COLO668 (cell line): ENCODE results near the gene STIP1.

Experiments
- DNase-seq: peaks from one replicate; lab custom pipeline; 2025; ENCODE audit not compliant: unreplicated experiment; lab: John Stamatoyannopoulos, UW

The STIP1 gene

DNA sequence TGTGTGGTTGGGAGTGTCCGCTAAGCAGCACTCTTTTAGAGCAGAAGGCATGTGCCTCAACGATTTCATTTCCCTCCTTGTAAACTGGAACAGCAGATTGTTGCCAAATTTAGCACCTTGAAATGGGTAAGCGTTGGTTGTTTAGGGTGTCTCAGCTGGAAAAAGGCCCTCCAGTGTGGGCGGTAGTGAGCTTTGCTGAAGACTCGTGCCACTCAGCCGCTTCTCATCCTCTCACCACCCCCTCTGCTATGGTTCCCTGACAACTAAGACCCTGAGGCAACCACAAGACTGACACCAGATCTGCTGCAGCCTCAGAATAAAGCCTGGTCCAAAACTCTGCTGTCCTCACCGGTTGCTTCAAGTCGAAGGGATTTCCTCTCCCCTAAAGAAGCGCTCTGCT is 10.7 kb downstream of the STIP1 start:
- DNase-seq = no peak

DNA sequence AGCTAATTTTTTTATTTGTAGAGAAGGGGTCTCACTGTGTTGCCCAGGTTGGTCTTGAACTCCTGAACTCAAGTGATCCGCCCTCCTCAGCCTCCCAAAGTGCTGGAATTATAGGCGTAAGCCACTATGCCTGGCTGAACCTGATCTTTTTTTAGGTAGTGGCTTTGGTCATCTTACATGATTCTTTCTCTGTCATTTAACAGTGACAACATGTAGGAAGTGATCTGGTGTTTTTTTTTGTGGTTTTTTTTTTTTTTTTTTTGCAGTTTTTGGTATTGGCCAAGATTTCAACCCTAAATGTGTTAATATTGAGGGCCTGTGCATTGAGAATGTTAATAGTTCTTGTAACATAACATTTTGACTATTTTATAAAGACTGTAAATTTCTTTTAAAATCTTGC is 12.5 kb downstream of the STIP1 start:
- DNase-seq = no peak

DNA sequence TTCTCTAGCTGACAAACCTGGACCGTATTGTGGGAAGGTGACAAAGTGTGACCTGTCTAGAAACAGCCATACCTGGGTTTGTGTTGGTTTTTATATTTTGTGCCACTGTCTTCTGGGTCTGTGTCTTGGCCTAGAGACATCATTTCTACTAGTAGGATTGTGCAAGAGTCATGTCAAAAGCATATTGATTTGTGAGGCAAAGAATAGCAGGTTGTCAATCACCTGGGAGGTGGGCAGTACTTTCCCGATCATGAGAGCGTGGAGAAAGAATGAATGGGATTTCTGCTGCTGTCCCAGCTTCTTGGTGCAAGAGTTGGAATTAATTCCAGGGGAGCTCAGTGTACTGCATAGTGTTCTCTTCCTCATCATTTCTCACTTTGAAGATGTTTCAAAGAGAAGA is 15.6 kb downstream of the STIP1 start:
- no peak for DNase-seq

DNA sequence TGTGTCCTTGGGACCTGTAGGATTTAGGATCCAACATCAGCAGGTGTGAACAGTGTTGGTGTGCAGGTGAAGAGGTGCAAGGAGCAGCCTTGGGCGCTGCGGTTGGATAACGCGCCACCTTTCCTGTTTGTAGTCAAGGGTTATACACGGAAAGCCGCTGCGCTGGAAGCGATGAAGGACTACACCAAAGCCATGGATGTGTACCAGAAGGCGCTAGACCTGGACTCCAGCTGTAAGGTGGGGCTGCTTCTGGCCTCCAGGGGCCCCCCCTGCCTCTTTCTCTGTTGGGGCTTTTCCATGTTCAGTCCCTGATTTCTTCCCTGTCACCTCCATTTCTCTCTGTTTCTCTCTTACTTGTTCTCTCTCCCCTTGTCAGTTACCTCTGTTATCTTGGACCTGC is 17.0 kb downstream of the STIP1 start:
- no peak for DNase-seq

DNA sequence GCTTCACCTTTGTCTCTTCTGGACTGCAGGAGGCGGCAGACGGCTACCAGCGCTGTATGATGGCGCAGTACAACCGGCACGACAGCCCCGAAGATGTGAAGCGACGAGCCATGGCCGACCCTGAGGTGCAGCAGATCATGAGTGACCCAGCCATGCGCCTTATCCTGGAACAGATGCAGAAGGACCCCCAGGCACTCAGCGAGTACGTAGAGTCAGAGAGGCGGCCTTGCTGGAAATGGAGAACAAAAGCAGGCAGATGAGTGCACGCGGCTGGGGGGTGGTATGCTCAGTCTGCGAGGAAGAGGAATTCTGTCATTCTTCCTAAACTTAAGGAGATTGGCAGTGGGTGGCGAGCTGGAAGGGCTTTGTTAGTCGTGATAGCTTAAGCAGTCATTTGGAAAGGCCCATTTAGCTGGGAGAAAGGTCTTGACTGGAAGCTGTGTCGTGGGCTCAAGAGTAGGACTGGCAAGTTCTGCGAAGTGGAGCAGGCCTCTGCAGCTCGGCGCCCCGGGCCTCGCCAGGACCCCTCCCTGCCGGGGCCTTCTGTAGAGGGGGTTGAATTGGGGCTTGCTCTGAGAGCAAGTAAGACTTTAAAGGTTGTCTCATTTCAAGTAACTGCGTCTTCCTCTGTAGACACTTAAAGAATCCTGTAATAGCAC is 17.6 kb downstream of the STIP1 start:
- no peak for DNase-seq

DNA sequence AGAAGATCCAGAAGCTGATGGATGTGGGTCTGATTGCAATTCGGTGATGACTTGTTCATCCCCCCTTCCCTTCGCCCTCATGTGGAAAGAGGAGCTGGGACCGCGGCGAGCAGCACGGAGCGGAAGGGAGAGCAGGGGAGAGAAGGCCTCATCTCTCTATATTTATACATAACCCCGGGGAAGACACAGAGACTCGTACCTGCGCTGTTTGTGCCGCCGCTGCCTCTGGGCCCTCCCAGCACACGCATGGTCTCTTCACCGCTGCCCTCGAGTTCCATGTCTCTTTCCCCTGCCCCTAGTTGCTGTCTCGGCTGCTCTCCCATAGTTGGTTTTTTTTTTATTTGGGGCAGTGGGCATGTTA is 18.1 kb downstream of the STIP1 start:
- no peak for DNase-seq

DNA sequence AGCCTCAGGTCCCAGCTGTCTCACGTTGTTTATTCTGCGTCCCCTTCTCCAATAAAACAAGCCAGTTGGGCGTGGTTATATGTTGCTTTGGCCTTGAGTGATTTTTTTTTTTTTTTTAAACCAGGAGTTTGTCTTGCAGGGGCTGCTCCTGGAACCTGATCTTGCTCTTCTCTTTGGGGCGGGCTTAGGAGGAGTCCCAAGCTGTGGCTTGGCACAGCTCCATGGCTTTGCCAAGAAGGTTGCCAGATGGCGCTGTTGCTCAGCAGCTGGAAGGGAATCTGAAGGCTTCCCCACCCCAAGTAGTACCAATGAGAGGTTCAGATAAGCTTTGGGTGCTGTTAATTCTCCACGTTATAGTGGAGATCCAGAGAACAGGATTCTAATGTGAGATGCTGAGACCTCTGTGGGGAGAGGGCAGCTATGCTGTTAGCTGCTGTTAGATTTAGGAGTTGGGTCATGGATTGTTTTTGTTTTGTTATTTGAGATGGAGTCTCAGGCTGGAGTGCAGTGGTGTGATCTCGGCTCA is 18.6 kb downstream of the STIP1 start:
- DNase-seq = peak; percentile 64

DNA sequence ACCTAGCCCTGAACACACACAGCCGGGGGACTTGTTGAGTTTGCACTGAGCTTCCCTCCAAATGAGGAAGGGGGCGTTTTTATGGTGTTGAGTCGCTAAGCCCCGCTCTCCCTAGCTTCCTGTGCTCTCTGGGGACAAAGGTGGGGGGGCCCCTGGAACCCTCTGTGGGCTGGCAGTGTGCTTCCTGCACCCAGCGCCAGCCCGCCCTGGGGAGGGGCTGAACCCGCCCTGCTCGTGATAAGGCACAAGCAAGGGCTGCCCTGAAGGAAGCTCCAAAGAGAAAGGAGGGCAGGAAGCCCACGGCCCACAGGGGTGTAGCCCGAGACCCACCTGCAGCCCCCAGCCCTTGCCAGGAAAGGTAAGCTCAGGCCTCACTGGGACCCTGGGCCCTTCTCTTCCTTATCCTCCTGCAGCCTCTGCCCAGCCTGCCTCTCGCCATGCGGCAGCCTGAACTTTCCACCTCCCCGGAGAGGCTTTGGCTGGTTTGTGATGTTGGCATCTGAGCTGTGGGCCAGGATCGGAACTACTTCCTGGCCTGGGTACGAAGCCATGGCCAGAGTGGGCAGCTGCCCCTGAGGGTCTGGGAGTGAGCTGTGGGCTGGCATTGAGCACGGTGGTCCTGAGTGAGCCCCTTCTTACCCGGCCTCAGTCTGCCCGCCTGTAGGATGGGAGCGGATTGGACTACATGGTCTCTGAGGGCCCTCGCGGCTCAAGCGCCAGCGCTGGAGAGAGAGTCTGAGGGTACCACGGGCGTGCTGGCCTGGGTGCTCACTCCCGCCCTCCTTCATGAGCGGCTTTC is 20.7 kb downstream of the STIP1 start, which contains the start of gene FERMT3:
Gene FERMT3, plus strand, starts transcription at position 265 of the 799 bp plus-strand sequence. CDS start 644 bp downstream, outside the sequence.
- DNase-seq = no peak

DNA sequence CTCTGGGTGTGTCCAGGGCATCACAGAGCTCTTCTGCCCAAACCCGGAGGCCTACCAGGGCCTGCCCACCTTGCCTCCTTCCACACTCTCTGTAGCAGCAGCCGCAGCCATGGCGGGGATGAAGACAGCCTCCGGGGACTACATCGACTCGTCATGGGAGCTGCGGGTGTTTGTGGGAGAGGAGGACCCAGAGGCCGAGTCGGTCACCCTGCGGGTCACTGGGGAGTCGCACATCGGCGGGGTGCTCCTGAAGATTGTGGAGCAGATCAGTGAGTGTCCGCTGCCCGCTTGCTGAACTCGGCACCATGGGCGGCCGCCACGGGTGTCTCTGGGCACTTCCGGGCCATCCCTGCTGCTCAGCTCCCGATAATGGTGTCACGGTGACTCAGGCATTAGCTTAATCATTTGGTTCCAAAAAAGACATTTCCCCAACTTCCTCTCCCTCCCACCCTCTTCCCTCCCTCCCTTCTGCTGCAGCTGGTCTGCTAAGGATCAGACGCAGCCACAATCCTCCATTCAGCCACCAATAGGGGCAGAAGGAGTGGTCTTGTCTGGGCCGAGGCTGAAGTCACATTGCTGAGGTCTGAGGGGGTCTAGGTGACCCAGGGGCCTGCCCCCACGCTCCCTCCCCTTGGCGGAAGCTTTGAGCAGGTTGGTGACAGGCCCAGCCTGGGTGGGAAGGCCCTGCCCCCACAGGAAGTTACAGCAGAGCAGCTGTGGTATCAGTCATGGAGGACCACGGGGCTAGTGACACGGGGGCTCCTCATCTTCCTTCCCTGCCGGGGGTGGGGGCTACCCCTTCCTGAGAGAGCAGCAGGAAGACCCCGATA is 21.5 kb downstream of the STIP1 start:
- no peak for DNase-seq

DNA sequence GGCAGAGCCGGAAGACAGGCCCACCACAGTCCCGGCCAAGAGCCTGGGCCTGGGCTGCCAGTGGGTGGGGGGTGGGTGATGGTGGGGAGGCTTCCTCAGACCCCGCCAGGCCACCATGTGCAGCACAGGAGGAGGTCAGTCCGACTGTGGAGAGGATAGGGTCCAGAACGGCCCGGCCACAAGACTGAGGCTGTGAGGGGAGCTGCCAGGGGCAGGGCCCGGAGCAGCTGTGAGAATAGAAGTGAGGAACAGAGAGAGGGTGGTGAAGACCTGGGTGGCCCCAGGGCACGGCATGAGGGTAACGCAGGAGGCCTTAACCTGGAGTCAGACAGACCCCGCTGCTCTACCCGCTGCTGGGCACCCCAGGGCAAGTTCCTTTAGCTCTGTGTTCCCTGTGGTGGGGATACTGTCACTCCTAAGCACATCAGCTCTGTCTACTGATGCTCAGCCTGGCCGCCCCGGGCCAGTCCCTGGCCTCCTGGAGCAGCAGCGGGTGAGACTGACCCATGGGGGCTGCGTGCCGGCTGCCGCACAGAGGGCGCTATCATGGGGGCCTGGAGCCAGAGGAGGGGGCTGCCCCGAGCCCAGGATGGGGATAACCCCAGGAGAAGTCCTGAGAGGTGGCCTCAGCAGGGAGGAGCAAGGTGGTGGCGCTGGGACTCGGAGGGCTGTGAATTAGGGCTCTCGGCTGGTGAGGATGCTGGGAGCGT is 22.3 kb downstream of the STIP1 start:
- no peak for DNase-seq

DNA sequence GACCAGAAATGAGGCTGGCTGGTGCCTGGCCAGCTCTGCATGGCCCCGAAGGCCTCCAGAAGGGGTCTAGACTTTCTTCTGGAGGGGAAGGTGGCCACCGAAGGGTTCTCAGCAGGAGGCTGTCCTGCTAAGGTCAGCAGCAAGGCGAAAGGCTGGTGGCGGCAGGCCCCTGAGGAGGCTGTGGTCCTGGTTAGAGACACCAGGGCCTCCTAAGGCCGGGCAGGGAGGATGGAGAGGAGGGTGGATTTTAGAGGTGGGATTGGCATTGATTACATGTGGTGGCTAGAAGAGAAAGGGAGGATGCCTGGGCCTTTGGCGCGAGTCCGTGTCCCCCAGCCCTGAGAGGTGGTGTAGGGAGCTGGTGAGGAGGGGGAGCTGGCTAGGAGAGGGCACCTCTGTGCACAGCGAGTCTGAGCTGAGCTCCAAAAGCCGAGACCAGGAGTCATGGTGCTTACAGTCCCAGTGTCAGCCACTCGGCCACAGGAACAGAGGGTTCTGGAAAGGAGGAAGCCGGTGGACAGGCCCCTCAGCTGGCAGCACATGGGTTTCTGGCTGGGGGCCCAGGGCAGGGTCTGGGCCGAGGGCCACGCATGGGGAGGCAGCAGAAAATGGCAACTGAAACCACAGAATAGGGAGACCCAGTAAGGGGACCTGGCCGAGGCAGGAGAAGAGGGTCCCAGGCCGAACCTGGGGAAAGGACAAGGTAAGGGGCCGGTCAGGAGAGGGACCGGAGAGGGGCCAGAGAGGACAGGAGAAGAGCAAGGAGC is 23.0 kb downstream of the STIP1 start:
- no peak for DNase-seq

DNA sequence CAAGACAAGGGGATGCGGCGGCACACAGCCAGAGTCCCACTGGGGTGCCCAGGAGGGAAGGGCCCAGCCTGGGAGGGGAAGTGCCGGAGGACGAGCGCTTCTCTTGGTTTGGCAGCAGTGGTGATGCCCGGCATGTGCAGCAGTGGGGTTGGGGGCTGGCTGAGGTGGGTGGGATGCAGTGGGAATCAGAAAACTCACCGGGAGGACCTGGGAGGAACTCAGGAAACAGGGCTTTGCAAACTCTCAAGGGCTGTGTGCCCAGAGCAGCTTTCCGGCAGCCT is 23.5 kb downstream of the STIP1 start:
- DNase-seq = no peak

DNA sequence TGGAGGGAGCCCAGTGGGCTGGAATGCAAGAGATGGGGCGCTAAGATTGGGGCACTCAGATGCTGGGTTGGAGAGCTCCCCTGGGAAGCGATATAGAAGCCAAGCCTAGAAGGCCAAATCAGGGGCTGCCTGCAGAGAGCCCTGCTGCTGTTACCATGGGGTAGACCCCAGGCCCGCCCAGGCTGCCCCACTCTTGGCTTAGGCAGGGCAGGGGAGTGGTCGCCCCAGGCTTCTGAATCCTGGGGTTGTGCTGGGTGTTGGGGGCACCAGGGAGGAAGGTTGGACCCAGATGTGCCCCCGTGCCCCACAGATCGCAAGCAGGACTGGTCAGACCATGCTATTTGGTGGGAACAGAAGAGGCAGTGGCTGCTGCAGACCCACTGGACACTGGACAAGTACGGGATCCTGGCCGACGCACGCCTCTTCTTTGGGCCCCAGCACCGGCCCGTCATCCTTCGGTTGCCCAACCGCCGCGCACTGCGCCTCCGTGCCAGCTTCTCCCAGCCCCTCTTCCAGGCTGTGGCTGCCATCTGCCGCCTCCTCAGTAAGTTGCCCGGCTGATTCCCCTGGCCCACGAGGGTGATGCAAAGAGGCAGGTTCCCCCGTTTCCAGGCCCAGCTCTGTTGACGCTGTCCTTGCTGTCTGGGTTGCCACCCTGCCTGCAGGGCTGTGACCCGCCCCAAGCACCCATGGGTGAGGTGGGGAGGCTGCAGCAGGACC is 24.5 kb downstream of the STIP1 start:
- DNase-seq = no peak

DNA sequence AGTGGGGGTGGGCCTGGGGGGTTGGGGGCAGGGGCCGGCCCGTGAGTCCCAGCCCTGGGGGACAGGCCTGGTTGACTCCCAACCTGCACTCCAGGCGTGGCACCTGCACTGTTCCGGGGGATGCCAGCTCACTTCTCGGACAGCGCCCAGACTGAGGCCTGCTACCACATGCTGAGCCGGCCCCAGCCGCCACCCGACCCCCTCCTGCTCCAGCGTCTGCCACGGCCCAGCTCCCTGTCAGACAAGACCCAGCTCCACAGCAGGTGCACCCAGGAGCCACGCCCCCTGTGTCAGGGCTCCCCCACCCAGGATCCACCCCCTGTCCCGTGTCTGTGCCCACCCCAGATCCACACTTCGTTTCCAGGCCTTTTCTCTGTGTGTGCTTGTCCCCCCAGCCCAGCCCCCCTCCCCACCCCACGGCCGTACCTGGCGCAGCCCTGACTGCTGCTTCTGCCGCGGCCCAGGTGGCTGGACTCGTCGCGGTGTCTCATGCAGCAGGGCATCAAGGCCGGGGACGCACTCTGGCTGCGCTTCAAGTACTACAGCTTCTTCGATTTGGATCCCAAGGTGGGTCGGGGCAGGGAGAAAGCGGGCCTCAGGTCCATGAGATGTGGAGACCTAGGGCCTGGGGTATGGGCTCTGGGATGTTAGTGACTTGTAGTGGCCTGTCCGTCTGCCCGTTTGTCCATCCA is 25.4 kb downstream of the STIP1 start:
- no peak for DNase-seq

DNA sequence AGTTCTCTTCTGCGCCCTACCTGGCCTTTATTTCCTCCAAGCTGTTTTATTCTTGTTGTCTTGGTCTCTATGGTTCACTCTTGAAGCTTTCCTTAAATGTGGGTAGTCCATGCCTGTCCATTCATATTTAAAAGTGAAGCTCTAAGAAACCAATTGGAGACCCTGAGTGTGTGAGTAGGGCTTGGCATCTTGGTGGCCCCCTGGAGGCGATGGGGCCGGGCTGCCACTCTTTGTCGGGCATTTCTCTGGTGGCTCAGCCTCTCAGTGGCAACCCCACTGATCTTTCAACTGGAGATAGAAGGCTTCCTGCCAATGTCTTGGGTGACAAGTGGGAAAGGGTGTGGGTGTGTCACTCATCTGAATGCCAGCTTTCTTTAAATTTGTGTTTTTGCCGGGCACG is 30.9 kb downstream of the STIP1 start:
- DNase-seq = no peak

DNA sequence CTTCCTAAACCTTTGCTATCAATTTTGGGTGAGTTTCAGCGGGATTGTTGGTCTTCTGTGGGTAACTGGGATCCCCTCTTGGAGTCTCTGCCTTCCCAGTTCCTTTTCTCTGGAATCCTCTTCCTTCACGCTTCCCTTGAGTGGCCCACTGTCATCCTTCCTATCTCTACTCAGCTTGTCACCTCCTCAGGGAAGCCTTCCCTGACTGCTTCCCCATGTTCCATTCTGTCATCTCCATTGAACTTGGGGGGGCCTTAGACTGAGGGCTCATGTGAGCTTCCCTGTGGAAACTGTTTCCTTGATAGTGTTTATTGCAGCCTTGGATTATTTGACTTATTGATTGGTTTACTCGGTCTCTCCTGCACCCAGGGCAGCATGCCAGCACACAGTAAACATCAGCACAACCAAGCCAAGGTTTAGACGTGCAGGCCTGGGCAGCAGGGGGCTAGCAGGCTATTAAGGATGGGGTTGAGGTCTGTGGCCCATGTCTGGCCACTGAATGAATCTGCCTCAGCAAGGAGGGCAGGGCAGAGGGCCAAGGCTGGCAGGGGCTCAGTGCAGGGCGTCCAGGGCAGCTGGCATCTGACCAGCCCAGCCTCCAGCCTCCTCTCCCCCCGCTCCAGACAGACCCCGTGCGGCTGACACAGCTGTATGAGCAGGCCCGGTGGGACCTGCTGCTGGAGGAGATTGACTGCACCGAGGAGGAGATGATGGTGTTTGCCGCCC is 32.8 kb downstream of the STIP1 start:
- DNase-seq = peak; percentile 12

DNA sequence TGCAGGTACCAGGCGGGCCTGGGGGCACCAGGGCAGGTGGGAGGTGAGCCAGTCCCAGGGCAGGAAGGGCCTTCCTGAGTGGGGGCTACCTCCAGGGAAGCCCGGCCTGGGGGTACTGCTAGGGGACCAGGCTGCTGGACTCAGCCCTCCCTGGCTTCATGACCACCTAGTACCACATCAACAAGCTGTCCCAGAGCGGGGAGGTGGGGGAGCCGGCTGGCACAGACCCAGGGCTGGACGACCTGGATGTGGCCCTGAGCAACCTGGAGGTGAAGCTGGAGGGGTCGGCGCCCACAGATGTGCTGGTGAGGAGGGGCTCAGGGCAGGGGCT is 33.3 kb downstream of the STIP1 start:
- no peak for DNase-seq

DNA sequence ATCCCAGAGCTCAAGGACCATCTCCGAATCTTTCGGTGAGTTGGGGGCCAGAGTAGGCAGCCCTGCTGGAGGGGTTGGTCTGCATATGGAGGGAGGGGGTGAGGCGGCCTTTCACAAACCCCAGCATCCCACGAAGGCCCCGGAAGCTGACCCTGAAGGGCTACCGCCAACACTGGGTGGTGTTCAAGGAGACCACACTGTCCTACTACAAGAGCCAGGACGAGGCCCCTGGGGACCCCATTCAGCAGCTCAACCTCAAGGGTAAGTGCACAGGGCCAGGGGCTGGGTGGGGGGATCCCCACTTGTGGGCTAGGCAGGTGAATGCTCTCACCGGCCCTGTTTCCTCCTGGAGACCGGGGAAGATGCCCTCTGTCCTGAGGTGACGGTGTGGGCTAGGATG is 33.8 kb downstream of the STIP1 start:
- DNase-seq = no peak

DNA sequence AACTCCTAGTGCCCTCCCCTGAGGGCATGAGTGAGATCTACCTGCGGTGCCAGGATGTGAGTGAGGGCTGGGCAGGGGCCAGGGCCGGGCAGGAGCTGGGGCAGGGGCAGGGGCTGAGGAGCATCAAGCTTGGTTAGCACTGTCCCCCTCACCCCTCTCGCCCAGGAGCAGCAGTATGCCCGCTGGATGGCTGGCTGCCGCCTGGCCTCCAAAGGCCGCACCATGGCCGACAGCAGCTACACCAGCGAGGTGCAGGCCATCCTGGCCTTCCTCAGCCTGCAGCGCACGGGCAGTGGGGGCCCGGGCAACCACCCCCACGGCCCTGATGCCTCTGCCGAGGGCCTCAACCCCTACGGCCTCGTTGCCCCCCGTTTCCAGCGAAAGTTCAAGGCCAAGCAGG is 34.3 kb downstream of the STIP1 start:
- no peak for DNase-seq
